Transverse colon (tissue), 4 donors: Measurements from ENCODE around the gene PCBP3. TPM values are rescaled to one million over a fixed set of nuclear protein-coding genes. Genes with fewer than 3 reads are reported as not detected.

ENCODE experiments used
- DNase-seq: peaks from one replicate; pipeline ENCODE4 v3.0.0-alpha.2; 2019
- H3K27ac ChIP-seq, 4 donors: fragments of 200-600 bp; sonication (generic); 2 replicates each; pipeline ENCODE4 v1.5.1; 2016 to 2018; ENCODE audit warnings: inconsistent platforms in 4 of 4
- H3K27me3 ChIP-seq: fragments of 200-600 bp; sonication (generic); 2 replicates; pipeline ENCODE4 v1.5.1; 2017; ENCODE audit warnings: inconsistent platforms
- H3K36me3 ChIP-seq, 4 donors: fragments of 200-600 bp; sonication (generic); 2 replicates each; pipeline ENCODE4 v1.5.1; 2017 to 2019; ENCODE audit warnings: inconsistent platforms in 4 of 4
- H3K4me1 ChIP-seq, 4 donors: fragments of 200-600 bp; sonication (generic); 2 replicates each; pipeline ENCODE4 v1.5.1; 2017 to 2020; ENCODE audit warnings: inconsistent platforms in 4 of 4
- H3K4me3 ChIP-seq, 4 donors: fragments of 200-600 bp; sonication (generic); 1 replicate in 1 of 4; 2 replicates in 3 of 4; pipeline versions ENCODE4 v1.5.1 to v1.6.1; 2017 to 2019; ENCODE audit warnings: inconsistent platforms in 4 of 4
- H3K9me3 ChIP-seq, 2 donors: fragments of 200-600 bp; sonication (generic); 2 replicates each; pipeline ENCODE4 v1.5.1; 2017 to 2019; ENCODE audit warnings: inconsistent platforms in 2 of 2
- EP300 ChIP-seq: sonication (generic); formaldehyde crosslinking; IDR thresholded peaks from one replicate; pipeline ENCODE4 v1.6.1; 2017; ENCODE audit warnings: antibody characterized with exemption, low read depth
- POLR2A ChIP-seq: fragments of 450-650 bp; IDR thresholded peaks from one replicate; pipeline ENCODE4 v1.6.1; 2016; ENCODE audit warnings: antibody characterized with exemption, mild to moderate bottlenecking, moderate library complexity
- POLR2AphosphoS5 ChIP-seq, 3 donors: sonication (generic); formaldehyde crosslinking; IDR thresholded peaks; one replicate each; pipeline ENCODE4 v1.6.1; 2016; ENCODE audit warnings: antibody characterized with exemption in 3 of 3
- WGBS, 2 donors: methylation state at CpG; one replicate each; pipeline ENCODE4 v1.1.5; 2018; ENCODE audit warnings: low coverage in 1 of 2; 5-methylcytosine and 5-hydroxymethylcytosine counted together
- in situ Hi-C, 4 donors: fragments of 200-750 bp; cut with MboI; loops; one replicate each; pipeline versions ENCODE4 v1.15.0 to v1.15.1; 2017; ENCODE audit warnings: low sequenced_read_pairs in 3 of 4, low pct_ligation_motif_present in 1 of 4, low pct_unique_long_range_greater_than_20kb in 1 of 4
- intact Hi-C: fragments of 100-400 bp; cut with DNase I; formaldehyde crosslinking; loops from one replicate; pipeline ENCODE4 v1.15.1; 2023; ENCODE audit warnings: low total_unique reads
- total RNA-seq, 4 donors: library from RNA; depleted of rRNA; stranded (reverse); fragments of >200 nt; gene quantifications; one replicate each; pipeline ENCODE4 v1.1.0, GENCODE V29; 2016
- TF ChIP-seq, protein P1 (sequence below), 5 experiments: fragments of 200-600 bp in 3 of 5; fragments of 450-650 bp in 2 of 5; sonication (generic) in 3 of 5; IDR thresholded peaks; 1 replicate in 2 of 5; 2 replicates in 3 of 5; pipeline ENCODE4 v1.5.1; 2016 to 2017; ENCODE audit warnings: antibody characterized with exemption in 5 of 5, inconsistent platforms in 3 of 5, mild to moderate bottlenecking in 2 of 5, moderate library complexity in 1 of 5

Gene PCBP3
- total RNA-seq, 4 donors from 2014 or later, result 0.80 to 7.8 (median 5.3) TPM

DNA sequence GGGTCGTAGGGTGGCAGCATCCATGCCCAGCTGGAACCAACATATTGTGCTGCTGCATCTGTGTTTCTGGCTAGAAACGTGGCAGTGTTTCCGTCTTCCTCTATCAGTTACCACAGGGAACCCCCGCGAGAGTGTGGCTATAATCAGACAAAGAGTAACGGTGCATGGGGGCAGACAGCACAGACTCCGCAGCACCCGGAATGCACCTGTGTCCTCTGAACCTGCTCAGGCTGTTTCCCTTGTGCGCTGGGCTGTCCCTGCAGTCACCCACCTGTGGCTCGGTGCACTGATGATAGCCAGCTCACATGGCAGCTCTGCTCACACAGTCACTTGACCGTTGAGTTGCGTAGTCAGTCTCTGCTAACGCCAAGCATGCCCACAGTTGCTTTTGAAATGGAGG lies 11.4 kb upstream of the PCBP3 start:
- in situ Hi-C loops (no loop called here), intact Hi-C loops (no loop called here)
- WGBS, 2 donors, result 77% methylated on average over 13 of the region's 13 CpGs; no CpG with 5 or more reads in 1 of the 2 donors
- H3K27me3 ChIP-seq, result no peaks in the 10 kb centered on the region
- no peaks in the 10 kb centered on the region for H3K4me1 ChIP-seq
- no peaks in the 10 kb centered on the region for H3K9me3 ChIP-seq
- no peak for DNase-seq
- TF ChIP-seq POLR2A (no peak), EP300 (no peak), POLR2AphosphoS5 (IDR thresholded peaks at IDR 0.05) (no peak)
- TF ChIP-seq, protein P1, sequence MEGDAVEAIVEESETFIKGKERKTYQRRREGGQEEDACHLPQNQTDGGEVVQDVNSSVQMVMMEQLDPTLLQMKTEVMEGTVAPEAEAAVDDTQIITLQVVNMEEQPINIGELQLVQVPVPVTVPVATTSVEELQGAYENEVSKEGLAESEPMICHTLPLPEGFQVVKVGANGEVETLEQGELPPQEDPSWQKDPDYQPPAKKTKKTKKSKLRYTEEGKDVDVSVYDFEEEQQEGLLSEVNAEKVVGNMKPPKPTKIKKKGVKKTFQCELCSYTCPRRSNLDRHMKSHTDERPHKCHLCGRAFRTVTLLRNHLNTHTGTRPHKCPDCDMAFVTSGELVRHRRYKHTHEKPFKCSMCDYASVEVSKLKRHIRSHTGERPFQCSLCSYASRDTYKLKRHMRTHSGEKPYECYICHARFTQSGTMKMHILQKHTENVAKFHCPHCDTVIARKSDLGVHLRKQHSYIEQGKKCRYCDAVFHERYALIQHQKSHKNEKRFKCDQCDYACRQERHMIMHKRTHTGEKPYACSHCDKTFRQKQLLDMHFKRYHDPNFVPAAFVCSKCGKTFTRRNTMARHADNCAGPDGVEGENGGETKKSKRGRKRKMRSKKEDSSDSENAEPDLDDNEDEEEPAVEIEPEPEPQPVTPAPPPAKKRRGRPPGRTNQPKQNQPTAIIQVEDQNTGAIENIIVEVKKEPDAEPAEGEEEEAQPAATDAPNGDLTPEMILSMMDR (IDR thresholded peaks at IDR 0.05), result no peak
- H3K4me3 ChIP-seq, result no peak overlapping the region
- no peaks in the 10 kb centered on the region for H3K36me3 ChIP-seq
- no peak overlapping the region for H3K27ac ChIP-seq

DNA sequence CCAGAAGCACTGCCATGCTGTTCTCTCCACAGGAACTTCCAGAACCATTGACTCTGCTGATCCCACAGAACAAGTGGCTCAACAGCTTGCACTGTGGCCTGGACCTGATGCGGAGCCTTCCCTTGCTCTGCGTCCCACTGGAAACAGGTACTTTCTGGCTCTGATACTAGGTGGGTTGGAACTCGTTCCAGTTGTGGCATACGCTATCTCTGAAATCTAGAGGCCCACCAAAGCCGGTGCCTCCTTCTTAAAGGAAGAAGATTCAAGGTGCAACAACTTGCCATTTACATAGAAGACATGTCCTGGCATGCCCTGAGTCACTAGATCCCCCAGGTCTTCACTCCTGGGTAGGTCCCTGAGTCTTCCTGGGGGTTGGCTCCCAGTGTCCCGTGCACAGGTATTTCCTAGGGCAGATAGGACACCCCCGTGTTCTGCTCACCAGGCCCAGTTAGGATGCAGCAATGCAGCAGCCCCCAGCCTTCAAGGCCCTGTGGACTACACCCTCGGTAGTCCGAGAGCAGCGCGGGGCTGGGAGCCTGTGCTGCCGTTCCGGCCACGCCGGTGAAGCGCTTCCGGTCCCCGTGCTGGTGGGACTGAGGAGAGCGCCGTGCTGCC lies 10.8 kb upstream of the PCBP3 start:
- Histone ChIP-seq H3K4me3 (no peak overlapping the region), H3K27me3 (no peaks in the 10 kb centered on the region), H3K9me3 (no peaks in the 10 kb centered on the region), H3K4me1 (no peaks in the 10 kb centered on the region), H3K36me3 (no peaks in the 10 kb centered on the region), H3K27ac (no peak overlapping the region)
- WGBS, 2 donors, result 88% methylated on average over 20 of the region's 20 CpGs; no CpG with 5 or more reads in 1 of the 2 donors
- in situ Hi-C loops (no loop called here), intact Hi-C loops (no loop called here)
- DNase-seq, result no peak
- TF ChIP-seq, protein P1 (IDR thresholded peaks at IDR 0.05), result no peak
- no peak for TF ChIP-seq POLR2AphosphoS5 (IDR thresholded peaks at IDR 0.05)
- no peak for TF ChIP-seq POLR2A
- no peak for TF ChIP-seq EP300

DNA sequence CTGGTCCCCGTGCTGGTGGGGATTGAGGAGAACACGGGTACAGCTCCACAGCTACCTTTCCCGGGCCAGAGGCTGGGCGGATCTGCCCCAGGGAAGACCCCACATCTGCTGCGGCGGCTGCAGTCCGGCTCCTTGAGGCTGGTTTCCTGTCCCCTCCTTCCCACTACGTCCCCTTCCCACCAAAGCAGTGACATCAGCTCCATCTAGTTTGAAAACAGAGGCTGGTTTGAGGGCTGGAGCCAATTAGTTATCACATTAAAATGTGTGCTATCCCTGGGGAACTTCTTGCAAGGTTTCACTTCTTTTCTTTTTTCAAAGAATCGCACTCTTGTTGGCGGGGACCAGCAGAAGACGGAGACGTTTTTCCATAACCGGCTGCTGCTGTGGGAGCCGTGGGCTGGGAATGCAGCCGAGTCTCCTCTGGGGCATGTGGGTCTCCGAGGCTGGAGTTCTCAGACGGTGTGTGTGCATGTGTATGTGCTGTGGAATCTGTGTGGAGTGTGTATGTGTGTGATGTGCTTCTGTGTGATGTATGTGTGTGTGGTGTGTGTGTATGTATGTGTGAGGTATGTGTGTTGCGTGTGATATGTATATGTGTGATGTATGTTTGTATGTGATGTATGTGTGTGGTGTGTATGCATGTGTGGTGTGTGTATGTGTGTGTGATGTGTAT lies 8.9 kb upstream of the PCBP3 start:
- Histone ChIP-seq H3K4me1 (no peaks in the 10 kb centered on the region), H3K27ac (no peak overlapping the region), H3K36me3 (no peaks in the 10 kb centered on the region), H3K27me3 (no peaks in the 10 kb centered on the region), H3K4me3 (no peak overlapping the region), H3K9me3 (no peaks in the 10 kb centered on the region)
- intact Hi-C loops, result no loop called here
- WGBS, 2 donors, result 66 to 80% methylated on average over 1 to 16 of the region's 18 CpGs
- no peak for DNase-seq
- TF ChIP-seq POLR2A, result no peak
- TF ChIP-seq, protein P1 (IDR thresholded peaks at IDR 0.05), result no peak
- TF ChIP-seq POLR2AphosphoS5 (IDR thresholded peaks at IDR 0.05), result no peak
- no peak for TF ChIP-seq EP300
- in situ Hi-C loops, result no loop called here

DNA sequence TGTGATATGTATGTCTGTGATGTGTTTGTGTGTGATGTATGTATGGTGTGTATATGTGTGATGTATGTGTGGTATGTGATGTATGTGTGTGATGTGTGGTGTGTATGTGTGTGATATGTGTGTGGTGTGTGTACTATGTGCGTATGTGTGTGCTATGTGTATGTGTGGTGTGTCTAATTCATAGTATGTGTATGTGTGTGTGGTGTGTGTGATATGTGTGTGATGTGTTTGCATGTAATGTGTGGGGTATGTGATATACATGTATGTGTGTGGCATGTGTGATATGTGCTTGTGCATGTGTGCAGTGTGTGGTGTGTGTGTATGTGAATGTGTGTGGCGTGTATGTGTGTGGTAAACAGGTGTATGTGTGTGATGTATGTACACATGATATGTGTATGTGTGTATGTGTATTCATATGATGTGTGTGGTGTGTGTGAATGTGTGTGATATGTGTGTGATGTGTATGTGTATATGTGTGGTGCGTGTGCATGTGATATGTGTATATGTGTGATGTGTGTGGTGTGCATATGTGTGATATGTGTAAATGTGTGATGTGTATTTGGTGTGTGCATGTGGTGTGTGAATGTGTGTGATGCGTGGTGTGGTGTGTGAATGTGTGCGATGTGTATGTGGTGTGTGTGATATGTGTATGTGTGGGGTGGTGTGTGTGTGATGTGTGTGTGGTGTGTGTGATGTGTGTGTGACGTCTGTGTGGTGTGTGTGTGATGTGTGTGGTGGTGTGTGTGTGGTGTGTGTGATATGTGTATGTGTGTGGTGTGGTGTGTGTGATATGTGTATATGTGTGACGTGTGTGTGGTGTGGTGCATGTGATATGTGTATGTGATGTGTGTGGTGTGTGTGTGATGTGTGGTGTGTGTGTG lies 8.0 kb upstream of the PCBP3 start:
- no peaks in the 10 kb centered on the region for H3K27me3 ChIP-seq
- no peaks in the 10 kb centered on the region for H3K9me3 ChIP-seq
- H3K4me3 ChIP-seq, result no peak overlapping the region
- 64 to 78% methylated on average over 7 of the region's 7 CpGs for WGBS, 2 donors
- no peak for DNase-seq
- H3K4me1 ChIP-seq, result peaks cover 0 to 7% (median 3%) of the 10 kb centered on the region in 4 donors
- no peak overlapping the region for H3K27ac ChIP-seq
- H3K36me3 ChIP-seq, result no peaks in the 10 kb centered on the region
- no peak for TF ChIP-seq EP300
- no peak for TF ChIP-seq POLR2A
- intact Hi-C loops, result no loop called here
- in situ Hi-C loops, result no loop called here
